Skeletal muscle satellite cell (primary cell): ENCODE results near the gene TYRP1.
"Not testable (repeated sequence)": the region's sequence is repeated elsewhere in the genome, so short reads cannot be mapped to it uniquely, and the experiment has no call there.

ENCODE experiments used
- H3K27me3 ChIP-seq: 2 replicates; pipeline ENCODE4 v1.7.0; 2013; ENCODE audit warnings: low read length; ENCODE audit not compliant: control insufficient read depth, insufficient read depth
- H3K36me3 ChIP-seq: 2 replicates; pipeline ENCODE4 v1.7.0; 2013; ENCODE audit warnings: mild to moderate bottlenecking, control low read depth, low read length; ENCODE audit not compliant: insufficient read depth
- H3K4me1 ChIP-seq: 2 replicates; pipeline ENCODE4 v1.7.0; 2013; ENCODE audit warnings: low read length; ENCODE audit not compliant: control insufficient read depth, insufficient read depth
- H3K4me2 ChIP-seq: 2 replicates; pipeline ENCODE4 v1.7.0; 2013; ENCODE audit warnings: mild to moderate bottlenecking, low read length
- H3K4me3 ChIP-seq: 2 replicates; pipeline ENCODE4 v1.7.0; 2013; ENCODE audit warnings: low read length
- H3K9ac ChIP-seq: 2 replicates; pipeline ENCODE4 v1.7.0; 2013; ENCODE audit warnings: mild to moderate bottlenecking, low read depth, low read length, moderate library complexity
- H3K9me3 ChIP-seq: replicated peaks from 2 replicates; pipeline ENCODE4 v1.7.0; 2013; ENCODE audit warnings: mild to moderate bottlenecking, control low read depth, low read length

TYRP1 gene

GRCh38 chr9:12667892-12668291 is 25.3 kb upstream of the TYRP1 start:
- H3K9me3 ChIP-seq = no peaks in the 10 kb centered on the region
- no peak overlapping the region for H3K4me3 ChIP-seq
- no peak overlapping the region for H3K4me2 ChIP-seq
- no peaks in the 10 kb centered on the region for H3K4me1 ChIP-seq
- no peaks in the 10 kb centered on the region for H3K36me3 ChIP-seq
- no peak overlapping the region for H3K9ac ChIP-seq
- no peaks in the 10 kb centered on the region for H3K27me3 ChIP-seq

DNA sequence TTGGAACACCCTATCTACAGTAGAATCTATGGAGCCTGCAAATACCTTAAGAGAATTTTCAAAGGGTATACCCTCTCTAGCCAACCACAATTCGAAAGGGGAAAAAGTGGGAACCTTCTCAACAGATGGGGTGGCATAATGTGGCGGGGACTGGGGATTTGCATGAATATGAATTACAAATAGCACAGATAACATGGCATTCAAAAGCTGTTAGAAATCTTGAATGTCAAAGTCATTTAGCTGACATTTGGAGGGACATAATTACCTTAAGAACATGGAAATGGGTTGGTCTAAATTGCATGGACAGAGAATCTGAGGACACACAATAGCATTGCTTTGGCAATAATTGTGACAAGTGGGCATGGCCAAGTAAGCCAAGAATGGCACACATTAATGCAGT is 23.2 kb upstream of the TYRP1 start:
- Histone ChIP-seq H3K36me3 (no peaks in the 10 kb centered on the region), H3K4me3 (no peak overlapping the region), H3K27me3 (no peaks in the 10 kb centered on the region), H3K4me1 (no peaks in the 10 kb centered on the region), H3K9me3 (no peaks in the 10 kb centered on the region), H3K4me2 (no peak overlapping the region), H3K9ac (no peak overlapping the region)

DNA sequence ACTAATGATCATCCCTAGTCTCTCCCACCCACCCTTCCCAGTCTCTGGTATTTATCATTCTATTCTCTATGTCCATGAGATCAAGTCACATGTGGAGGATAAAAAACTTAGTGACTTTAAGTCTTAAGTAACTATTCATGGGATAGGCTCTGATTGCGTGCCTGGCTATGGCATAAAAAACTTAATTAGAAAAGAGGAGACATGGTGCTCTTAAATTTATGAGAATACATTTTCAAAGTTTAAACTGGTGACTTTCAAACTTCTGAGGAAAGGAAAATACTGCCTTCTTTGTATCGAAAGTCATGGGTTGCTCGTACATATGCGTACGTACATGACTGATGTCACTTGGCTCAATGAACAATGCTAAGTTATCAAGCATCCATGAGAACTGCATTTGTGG is 18.2 kb upstream of the TYRP1 start:
- no peaks in the 10 kb centered on the region for H3K9me3 ChIP-seq
- no peaks in the 10 kb centered on the region for H3K27me3 ChIP-seq
- H3K4me2 ChIP-seq = no peak overlapping the region
- no peaks in the 10 kb centered on the region for H3K4me1 ChIP-seq
- no peak overlapping the region for H3K4me3 ChIP-seq
- no peaks in the 10 kb centered on the region for H3K36me3 ChIP-seq
- no peak overlapping the region for H3K9ac ChIP-seq

- H3K27me3 ChIP-seq, H3K36me3 ChIP-seq, H3K4me2 ChIP-seq, H3K9ac ChIP-seq, H3K4me1 ChIP-seq, H3K4me3 ChIP-seq, H3K9me3 ChIP-seq: not testable (repeated sequence)
Measured at GRCh38 chr9:12677462-12678126, 15.6 kb upstream of the TYRP1 start.

DNA sequence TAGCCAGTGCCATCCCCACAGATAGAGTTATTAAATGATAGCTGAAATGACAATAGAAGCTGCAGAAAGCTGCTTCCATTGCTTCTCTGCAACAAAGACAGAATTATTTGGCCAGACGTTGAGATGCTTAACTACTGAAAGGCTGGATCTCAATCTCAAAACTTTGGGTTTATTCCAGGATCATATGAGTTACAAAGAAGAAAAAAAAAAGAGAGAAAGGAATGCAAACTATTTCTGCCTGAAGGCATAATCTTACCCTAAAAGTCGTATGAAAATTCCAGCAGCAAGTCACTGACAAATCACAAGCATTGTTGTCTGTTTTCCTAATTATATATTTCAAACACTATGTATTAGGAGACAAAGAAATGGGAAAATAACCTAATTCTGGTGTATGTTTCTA is 12.8 kb upstream of the TYRP1 start:
- H3K9me3 ChIP-seq = no peaks in the 10 kb centered on the region
- H3K4me3 ChIP-seq = no peak overlapping the region
- H3K4me1 ChIP-seq = peaks cover 2% of the 10 kb centered on the region
- H3K9ac ChIP-seq = no peak overlapping the region
- no peak overlapping the region for H3K4me2 ChIP-seq
- no peaks in the 10 kb centered on the region for H3K36me3 ChIP-seq
- no peaks in the 10 kb centered on the region for H3K27me3 ChIP-seq

- peaks cover 2% of the 10 kb centered on the region for H3K4me1 ChIP-seq
- no peak overlapping the region for H3K4me2 ChIP-seq
- H3K9ac ChIP-seq = no peak overlapping the region
- no peaks in the 10 kb centered on the region for H3K27me3 ChIP-seq
- no peaks in the 10 kb centered on the region for H3K36me3 ChIP-seq
- no peak overlapping the region for H3K4me3 ChIP-seq
- H3K9me3 ChIP-seq = no peaks in the 10 kb centered on the region
Measured at GRCh38 chr9:12680757-12681156, 12.4 kb upstream of the TYRP1 start.

- H3K27me3 ChIP-seq = no peaks in the 10 kb centered on the region
- no peak overlapping the region for H3K4me2 ChIP-seq
- no peaks in the 10 kb centered on the region for H3K9me3 ChIP-seq
- no peak overlapping the region for H3K9ac ChIP-seq
- H3K4me1 ChIP-seq = peaks cover 2% of the 10 kb centered on the region
- H3K4me3 ChIP-seq = no peak overlapping the region
- H3K36me3 ChIP-seq = no peaks in the 10 kb centered on the region
Measured at GRCh38 chr9:12681620-12682019, 11.6 kb upstream of the TYRP1 start.

DNA sequence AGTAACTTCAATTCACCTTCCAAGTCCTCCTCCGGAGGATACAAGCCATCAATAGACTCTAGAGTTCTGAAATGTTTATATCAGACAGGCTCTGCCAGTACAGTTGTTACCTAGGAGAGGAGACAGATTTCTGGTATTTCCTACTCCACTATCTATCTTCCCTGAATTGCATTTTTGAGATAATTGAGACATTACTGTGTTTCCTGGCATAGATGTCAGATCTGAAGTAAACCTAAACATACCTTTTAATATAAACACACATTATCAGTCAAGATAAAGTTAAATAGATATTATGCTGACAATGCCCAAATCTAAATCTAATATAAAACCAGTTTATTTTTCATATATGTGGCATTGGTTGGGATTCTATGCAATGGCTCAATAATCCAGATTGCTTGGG is 8.2 kb upstream of the TYRP1 start:
- H3K4me3 ChIP-seq = no peak overlapping the region
- no peak overlapping the region for H3K9ac ChIP-seq
- H3K9me3 ChIP-seq = no peaks in the 10 kb centered on the region
- no peak overlapping the region for H3K4me2 ChIP-seq
- H3K4me1 ChIP-seq = peaks cover 2% of the 10 kb centered on the region
- no peaks in the 10 kb centered on the region for H3K36me3 ChIP-seq
- H3K27me3 ChIP-seq = no peaks in the 10 kb centered on the region

GRCh38 chr9:12689233-12689632 is 4.0 kb upstream of the TYRP1 start:
- no peak overlapping the region for H3K4me3 ChIP-seq
- no peaks in the 10 kb centered on the region for H3K9me3 ChIP-seq
- H3K9ac ChIP-seq = no peak overlapping the region
- no peaks in the 10 kb centered on the region for H3K4me1 ChIP-seq
- H3K36me3 ChIP-seq = no peaks in the 10 kb centered on the region
- no peaks in the 10 kb centered on the region for H3K27me3 ChIP-seq
- H3K4me2 ChIP-seq = no peak overlapping the region

- Histone ChIP-seq H3K27me3 (no peaks in the 10 kb centered on the region), H3K9ac (no peak overlapping the region), H3K4me2 (no peak overlapping the region), H3K4me3 (no peak overlapping the region), H3K36me3 (no peaks in the 10 kb centered on the region), H3K4me1 (no peaks in the 10 kb centered on the region), H3K9me3 (no peaks in the 10 kb centered on the region)
Measured at GRCh38 chr9:12694013-12694412, 828 bp downstream of the TYRP1 start.

DNA sequence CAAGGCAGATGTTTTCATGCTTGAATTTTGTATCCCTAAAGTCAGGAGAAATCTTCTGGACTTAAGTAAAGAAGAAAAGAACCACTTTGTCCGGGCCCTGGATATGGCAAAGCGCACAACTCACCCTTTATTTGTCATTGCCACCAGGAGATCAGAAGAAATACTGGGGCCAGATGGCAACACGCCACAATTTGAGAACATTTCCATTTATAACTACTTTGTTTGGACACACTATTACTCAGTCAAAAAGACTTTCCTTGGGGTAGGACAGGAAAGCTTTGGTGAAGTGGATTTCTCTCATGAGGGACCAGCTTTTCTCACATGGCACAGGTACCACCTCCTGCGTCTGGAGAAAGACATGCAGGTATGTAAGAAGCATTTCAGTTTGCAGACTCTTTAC is 2.3 kb downstream of the TYRP1 start:
- Histone ChIP-seq H3K36me3 (no peaks in the 10 kb centered on the region), H3K9me3 (no peaks in the 10 kb centered on the region), H3K4me2 (no peak overlapping the region), H3K4me1 (no peaks in the 10 kb centered on the region), H3K27me3 (no peaks in the 10 kb centered on the region), H3K4me3 (no peak overlapping the region), H3K9ac (no peak overlapping the region)

- no peaks in the 10 kb centered on the region for H3K4me1 ChIP-seq
- no peak overlapping the region for H3K4me3 ChIP-seq
- no peak overlapping the region for H3K4me2 ChIP-seq
- no peak overlapping the region for H3K9ac ChIP-seq
- H3K9me3 ChIP-seq = no peaks in the 10 kb centered on the region
- H3K27me3 ChIP-seq = no peaks in the 10 kb centered on the region
- no peaks in the 10 kb centered on the region for H3K36me3 ChIP-seq
Measured at GRCh38 chr9:12696931-12697622, 3.9 kb downstream of the TYRP1 start.
